ENCODE measurements around the gene RASD2.
A peak's percentile ranks its signal among the peaks of the same experiment; 100 is the strongest.

- TF ChIP-seq EZH2phosphoT487 (IDR thresholded peaks at IDR 0.05; ENCODE audit: low read depth) (no peak), CTCF (IDR thresholded peaks at IDR 0.05; ENCODE audit: low read depth, low read length) (peak; percentile 96)
Measured at GRCh38 chr22:35582861-35583670, 42.4 kb downstream of the RASD2 start.

Data from OCI-LY3 (cell line).